ENCODE measurements around the gene CYP2F1.
"Not testable (repeated sequence)": the region's sequence is repeated elsewhere in the genome, so short reads cannot be mapped to it uniquely, and the experiment has no call there.

CYP2F1 gene, protein sequence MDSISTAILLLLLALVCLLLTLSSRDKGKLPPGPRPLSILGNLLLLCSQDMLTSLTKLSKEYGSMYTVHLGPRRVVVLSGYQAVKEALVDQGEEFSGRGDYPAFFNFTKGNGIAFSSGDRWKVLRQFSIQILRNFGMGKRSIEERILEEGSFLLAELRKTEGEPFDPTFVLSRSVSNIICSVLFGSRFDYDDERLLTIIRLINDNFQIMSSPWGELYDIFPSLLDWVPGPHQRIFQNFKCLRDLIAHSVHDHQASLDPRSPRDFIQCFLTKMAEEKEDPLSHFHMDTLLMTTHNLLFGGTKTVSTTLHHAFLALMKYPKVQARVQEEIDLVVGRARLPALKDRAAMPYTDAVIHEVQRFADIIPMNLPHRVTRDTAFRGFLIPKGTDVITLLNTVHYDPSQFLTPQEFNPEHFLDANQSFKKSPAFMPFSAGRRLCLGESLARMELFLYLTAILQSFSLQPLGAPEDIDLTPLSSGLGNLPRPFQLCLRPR

DNA sequence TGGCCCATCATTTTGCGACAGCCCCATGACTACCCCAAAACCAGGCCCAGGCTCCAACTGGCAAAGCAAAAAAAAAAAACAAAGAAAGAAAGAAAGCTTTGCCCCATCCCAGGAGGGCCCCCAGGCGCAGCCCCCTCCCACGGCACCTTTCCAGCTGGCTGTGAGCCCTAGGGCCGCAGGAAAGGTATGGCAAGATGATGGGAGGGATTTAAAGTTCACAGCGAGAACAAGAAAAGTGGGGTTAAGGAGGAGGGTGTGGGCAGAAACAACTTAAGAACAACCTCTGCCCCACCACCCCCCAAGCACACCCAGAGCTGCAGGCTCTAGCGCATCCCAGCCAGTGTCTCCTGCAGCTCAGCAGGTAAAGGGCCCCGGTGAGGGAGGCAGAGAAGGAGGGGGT is at the start of gene CYP2F1:
Gene CYP2F1, plus strand, starts transcription at position 301 of the 400 bp plus-strand sequence. CDS start 1,757 bp downstream, outside the sequence.
- DNase-seq = no peak

DNA sequence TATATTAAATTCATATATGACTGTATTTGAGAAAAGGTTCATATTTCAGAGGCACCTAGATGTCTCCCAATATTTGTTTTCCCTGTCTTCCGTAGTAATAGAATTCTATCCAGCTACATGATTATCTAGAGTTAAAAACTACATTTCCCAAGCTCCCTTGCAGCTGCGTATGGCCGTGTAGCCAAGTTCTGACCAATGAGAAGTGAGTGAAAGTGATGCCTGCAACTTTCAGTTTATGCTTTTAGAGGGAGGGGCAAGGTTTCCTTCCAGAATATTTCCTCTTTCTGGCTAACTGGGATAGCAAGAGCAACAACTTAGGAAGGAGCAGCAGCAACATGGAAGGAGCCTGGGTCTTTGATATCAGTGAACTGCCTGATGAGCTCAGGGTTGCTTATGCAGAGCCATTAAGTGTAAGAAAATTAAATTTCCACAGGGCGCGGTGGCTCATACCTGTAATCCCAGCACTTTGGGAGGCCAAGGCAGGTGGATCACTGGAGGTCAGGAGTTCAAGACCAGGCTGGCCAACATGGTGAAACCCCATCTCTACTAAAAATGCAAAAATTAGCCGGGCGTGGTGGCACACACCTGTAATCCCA is 49.2 kb upstream of the CYP2F1 start:
- DNase-seq = peak; percentile 27

DNA sequence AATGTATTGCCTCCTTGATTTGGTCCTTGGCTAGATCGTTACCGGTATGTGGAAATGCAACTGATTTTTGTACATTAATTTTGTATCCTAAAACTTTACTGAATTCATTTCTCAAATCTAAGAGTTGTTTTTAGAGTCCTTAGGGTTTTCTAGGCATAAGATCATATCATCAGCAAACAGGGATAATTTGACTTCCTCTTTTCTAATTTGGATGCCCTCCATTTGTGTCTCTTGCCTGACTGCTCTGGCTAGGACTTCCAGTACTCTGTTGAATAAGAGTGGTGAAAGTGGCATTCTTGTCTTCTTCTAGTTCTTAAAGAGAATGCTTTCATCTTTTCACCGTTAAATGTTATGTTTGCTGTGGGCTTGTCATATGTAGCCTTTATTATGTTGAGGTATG is 37.9 kb upstream of the CYP2F1 start:
- no peak for DNase-seq

DNA sequence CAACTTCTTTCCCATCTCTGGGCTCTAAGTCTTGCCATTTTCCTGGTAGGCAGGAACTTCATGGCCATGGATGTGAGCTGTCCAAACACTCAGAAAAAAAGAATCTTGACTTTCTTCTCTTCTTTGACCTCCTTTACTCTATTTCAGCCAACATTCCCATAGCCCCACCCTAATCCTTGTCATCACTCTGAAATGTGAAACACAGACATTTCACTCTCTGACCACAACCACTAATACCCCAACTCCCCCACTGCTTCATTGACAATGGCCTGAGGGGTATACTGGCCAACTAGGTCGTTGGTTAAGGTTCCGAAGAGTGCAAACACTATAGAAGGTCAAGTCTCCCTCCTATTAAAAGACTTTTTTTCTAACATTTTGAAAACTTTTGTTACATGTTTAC is 30.7 kb upstream of the CYP2F1 start:
- no peak for DNase-seq

DNA sequence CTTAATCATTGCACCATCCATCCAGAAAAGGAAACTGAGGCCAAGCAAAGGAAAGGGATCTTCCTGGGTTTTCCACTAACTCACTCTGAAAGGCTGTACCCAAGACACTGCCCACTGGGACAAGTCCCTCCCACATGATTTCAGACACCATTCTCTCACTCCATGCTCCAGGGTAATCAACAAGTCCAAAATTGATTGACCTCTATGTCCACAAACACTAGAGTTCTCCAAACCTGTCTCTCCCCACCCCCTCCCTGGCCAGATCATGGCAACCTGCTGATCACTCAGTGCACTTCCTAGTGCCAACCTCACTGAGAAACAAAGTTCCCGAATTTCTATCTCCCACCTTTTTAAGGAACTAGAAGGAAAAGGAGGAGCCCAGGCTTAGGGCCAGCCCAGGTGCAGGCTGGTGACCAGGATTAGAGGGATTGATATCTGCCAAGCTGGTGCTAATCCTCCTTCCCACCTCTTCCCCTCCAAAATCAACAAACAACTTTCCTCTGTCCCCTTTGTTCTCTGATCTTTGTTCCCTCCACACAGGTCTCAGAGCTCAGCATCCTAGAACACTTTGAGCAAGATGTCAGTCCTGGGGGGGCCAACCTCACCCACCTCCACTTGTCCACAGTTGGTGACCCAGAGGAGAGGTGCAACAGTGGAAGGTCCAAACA is 28.4 kb upstream of the CYP2F1 start:
- no peak for DNase-seq

DNA sequence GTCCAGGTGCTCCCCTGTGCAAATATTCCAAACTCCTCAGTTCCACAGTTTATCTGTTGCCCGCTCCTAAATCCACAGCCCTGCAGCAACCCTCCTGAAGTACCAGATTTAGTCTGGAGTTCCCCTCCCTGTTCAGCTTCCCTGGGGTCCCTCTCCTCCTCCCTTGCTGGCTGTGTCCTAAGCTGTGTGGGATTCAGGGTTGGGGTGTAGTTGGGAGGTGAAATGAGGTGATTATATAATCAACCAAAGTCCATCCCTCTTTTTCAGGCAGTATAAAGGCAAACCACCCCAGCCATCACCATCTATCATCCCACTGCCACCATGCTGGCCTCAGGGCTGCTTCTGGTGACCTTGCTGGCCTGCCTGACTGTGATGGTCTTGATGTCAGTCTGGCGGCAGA is 26.1 kb upstream of the CYP2F1 start, which contains the start of gene CYP2A13:
Gene CYP2A13, plus strand, starts transcription at position 301 of the 400 bp plus-strand sequence. Its CDS starts 21 bp downstream, at position 322.
- no peak for DNase-seq

DNA sequence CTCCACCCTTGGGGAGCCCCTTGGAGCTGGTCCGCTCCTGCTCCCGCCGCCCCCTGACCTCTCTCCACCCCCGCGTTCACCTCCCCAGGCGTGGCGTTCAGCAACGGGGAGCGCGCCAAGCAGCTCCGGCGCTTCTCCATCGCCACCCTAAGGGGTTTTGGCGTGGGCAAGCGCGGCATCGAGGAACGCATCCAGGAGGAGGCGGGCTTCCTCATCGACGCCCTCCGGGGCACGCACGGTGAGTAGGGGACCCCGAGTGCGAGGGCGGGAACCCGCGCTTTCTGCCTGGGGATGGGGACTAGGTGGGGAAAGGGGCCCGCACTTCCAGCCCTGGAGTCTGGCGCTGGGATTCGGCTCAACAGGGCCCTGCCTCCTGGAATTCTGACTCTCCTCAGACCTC is 24.3 kb upstream of the CYP2F1 start:
- no peak for DNase-seq

DNA sequence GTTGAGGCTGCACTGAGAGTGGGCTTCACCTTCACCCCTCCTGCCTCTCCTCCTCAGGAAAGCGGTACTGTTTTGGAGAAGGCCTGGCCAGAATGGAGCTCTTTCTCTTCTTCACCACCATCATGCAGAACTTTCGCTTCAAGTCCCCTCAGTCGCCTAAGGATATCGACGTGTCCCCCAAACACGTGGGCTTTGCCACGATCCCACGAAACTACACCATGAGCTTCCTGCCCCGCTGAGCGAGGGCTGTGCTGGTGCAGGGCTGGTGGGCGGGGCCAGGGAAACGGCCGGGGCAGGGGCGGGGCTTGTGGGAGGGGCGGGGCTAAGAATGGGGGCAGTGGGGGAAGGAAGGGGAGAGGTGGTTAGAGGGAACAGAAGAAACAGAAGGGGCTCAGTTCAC is 18.5 kb upstream of the CYP2F1 start:
- no peak for DNase-seq

DNA sequence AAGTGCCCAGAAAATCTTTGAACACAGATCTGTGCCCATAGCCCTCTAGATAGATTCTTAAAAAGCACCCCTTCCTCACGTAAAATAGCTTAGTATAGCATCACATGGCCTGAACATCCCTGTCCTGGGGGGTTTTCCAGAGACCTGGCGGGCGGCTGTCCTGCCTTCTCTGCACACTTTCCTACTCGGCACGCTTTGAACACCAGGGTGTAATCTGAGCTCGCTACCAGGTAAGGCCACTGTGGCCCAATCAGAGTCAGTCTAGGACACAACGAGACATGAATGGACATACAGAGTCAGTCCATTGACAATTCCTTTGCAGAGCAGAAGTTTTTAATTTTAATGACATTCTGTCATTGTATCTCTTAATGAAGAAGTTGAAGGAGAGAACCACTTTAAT is 17.9 kb upstream of the CYP2F1 start:
- no peak for DNase-seq

DNA sequence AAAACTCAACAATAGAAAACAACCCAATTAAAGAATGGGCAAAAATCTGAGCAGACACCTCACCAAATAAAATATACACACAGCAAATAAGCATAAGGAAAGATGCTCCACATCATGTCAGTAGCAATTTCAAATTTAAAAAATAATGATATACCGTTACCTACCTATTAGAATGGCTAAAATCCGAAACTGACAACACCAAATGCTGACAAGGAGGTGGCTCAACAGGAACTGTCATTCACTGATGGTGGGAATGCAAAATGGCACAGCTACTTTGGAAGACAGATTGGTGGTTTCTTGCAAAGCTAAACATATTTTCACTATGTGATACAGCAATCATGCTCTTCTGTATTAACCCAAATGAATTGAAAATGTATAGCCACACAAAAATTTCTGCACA is 16.9 kb upstream of the CYP2F1 start:
- no peak for DNase-seq

DNA sequence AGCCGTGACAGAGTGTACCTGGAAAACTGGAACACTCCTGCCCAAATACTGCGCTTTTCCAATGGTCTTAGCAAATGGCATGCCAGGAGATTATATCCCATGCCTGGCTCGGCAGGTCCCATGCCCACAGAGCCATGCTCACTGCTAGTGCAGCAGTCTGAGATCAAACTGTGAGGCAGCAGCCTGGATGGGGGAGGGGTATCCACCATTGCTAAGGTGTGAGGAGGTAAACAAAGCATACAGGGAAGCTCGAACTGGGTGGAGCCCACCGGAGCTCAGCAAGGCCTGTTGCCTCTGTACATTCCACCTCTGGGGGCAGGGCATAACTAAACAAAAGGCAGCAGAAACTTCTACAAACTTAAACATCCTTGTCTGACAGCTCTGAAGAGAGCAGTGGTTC is 15.5 kb upstream of the CYP2F1 start:
- DNase-seq = no peak

DNA sequence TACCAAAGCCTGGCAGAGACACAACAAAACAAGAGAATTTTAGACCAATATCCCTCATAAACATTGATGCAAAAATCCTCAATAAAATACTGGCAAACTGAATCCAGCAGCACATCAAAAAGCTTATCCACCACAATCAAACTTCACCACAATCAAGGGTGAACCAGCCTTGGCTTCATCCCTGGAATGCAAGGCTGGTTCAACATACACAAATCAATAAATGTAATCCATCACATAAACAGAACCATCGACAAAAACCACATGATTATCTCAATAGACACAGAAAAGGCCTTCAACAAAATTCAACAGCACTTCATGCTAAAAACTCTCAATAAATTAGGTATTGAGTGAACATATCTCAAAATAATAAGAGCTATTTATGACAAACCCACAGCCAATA is 12.0 kb upstream of the CYP2F1 start:
- not testable (repeated sequence) for DNase-seq

DNA sequence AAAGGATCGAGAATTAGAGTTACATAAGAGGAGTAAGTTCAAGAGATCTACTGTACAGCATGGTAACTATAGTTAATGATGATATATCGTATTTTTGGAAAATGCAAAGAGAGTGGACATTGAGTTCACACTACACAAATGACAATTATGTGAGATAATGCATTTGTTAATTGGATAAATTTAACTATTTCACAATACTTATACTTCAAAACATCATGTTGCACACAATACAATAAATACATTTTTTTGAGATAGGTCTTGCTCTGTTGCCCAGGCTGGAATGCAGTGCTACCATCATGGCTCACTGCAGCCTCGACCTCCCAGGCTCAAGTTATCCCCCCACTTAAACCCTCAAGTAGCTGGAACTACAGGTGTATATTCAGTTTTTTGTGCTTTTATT is 8.1 kb upstream of the CYP2F1 start:
- DNase-seq = no peak

DNA sequence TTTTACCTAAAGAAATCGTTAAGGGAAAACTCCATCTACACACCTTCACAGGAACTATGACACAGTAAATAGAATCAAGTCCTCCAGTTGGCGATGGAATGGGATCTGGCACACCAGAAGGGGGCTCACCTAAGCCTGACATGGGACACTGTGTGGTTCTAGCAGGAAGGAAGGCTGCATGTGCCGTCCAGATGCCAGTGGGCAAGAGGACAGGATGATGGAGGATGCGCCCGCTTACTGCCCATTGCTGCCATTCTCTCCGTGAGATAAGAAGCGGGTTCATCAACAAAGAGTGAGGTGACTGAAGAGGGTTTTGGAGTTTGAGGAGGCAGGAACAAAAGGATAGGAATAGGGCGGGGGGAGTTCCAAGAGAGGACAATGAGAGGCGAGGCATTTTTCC is 2.9 kb upstream of the CYP2F1 start:
- no peak for DNase-seq

DNA sequence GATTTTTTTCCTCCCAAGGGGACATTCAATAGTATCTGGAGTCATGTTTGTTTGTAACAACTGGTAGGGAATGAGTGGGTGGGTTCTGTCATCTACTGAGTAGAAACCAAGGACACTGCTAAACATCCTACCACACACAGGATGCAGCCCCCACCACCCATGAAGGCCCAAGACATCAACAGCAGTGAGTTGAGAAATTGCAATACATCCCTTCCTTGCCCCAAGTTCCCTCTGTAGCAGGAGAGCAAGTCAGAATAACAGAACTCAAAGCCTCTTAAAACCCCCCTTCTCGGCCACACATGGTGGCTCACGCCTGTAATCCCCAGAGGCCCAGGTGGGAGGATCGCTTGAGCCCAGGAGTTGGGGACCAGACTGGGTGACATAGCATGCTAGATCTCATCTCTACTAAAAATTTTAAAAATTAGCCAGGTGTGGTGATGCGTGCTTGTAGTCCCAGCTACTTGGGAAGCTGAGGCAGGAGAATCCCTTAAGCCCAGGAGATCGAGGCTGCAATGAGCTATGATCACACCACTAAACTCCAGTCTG is 2.4 kb upstream of the CYP2F1 start:
- DNase-seq = no peak

DNA sequence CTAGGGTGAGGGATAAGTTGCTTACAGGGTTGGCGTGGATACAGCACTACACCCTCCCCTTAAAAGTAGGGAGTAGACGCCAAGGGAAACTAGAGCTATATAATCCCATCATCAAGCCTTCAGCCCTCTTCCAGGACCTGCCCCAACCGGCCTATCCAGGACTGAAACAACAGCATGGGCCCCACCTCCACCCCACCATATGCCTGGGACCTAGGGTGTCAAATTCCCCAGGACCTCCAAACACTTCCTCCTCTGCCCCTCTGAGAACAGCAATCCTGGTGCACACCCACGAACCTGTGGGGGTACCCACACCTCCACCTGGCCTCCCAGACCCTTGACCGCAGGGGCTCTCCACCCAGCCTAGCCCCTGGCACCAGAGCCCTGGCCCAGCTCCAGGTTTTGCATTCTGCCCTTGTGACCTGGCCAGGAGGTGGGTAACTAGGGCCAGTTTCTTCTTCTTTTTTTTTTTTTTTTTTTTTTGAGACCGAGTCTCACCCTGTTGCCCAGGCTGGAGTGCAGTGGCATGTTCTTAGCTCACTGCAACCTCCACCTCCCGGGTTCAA is 1.4 kb upstream of the CYP2F1 start:
- DNase-seq = no peak

DNA sequence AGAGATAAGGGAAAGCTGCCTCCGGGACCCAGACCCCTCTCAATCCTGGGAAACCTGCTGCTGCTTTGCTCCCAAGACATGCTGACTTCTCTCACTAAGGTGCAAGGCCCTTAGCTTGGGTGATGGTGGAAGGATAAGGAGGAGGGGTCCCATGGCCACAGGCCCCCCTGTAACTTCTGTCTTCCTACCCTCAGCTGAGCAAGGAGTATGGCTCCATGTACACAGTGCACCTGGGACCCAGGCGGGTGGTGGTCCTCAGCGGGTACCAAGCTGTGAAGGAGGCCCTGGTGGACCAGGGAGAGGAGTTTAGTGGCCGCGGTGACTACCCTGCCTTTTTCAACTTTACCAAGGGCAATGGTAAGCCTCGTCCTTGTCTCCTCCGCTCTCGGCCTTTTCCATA is 2.0 kb downstream of the CYP2F1 start:
- DNase-seq = no peak

DNA sequence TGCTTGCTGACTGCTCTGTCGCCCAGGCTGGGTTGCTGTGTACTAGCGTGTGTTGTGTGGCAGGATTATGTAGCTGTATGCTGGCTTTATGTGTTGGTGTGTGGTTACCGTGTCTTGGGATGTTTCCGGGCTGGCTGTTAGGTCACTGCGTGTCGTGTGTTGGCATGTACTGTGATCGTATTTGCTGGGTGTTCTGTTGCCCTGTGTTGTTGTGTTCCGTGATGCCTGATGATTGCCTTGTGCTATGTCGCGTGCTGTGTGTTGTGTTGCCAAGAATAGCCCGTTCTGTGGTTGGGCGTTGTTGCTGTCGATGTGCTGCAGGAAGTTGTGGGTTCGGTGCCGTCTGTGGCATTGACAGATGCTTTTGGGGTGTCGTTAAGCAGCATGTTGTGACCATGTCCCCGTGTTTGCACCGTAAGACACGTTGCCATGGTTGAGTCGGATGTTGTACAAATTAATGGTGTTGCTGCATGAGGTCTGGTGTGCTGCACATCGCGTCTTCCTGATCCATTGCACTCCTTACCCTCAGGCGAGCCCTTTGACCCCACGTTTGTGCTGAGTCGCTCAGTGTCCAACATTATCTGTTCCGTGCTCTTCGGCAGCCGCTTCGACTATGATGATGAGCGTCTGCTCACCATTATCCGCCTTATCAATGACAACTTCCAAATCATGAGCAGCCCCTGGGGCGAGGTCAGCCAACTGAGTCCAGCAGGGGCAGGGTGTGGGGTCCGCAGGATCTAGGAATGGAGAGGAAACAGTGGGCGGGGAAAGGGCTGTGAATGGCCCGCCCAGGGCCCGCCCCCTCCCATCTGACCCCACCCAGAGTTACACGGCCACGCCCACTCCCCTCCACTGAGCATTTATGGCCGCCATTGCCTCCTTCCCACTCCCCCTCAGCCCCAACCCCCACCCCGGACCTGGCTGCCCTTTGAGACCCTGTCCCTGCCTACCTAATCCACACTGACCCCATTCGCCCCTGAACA is 7.0 kb downstream of the CYP2F1 start:
- not testable (repeated sequence) for DNase-seq

DNA sequence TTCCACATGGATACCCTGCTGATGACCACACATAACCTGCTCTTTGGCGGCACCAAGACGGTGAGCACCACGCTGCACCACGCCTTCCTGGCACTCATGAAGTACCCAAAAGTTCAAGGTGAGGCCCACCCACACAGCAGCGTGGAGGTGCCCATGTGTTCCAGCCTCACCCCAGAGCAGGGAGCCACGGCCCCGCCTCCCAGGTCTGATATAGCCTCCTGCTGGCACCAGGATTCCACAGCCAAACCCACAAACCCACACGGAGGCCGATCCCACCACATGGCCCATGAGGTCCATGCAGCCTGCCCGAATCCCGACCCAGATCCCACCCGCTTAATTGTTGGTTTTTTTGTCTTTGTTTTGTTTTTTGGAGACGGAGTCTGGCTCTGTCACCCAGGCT is 8.6 kb downstream of the CYP2F1 start:
- not testable (repeated sequence) for DNase-seq

DNA sequence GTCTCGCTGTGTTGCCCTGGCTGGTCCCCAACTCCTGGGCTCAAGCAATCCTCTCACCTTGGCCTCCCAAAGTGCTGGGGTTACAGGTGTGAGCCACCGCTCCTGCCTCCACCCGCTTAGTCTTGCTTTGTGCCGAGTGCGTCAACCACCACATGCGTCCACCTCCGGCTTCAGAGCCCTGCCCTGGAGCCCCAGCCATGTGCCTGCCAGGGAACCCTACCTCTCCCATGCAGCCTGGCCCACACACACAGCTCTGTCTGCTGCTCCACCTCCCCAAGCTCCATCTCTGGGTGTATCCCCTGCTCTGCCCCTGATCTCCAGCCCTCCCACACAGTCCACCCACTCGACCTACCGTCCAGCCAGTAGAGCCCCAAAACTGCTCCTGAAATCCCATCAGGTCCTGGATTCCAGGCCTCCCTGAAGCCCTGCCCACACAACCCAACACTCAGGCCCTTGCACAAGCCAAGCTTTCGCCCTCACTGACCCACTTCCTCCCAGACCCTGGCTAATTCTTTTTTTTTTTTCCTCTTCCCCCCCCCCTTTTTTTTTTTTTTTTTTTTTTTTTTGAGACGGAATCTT is 9.6 kb downstream of the CYP2F1 start:
- no peak for DNase-seq

DNA sequence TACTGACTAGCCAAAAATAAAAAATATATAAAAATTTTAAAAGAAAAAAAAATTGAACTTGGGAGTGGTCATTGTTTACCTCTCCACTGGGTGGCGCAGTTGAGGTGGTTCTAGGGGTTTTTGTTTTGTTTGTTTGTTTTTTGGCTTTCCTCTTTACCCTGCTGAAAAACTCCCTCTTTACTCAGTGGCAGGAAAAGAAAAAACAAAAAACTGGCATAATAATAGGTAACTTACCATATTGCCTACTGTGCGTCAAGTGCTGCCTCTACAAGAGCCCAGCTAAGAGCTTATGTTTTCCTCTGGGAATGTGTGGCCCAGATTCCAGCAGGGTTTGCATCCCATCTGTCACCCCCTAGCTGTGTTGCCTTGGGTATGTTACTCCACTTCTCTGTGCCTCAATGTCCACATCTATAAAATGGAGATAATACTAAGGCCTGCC is 12.6 kb downstream of the CYP2F1 start:
- peak; percentile 36 for DNase-seq

Measured in suppressor macrophage treated with lipopolysaccharide for 4 hours (primary cell).